Inflammatory macrophage treated with lipopolysaccharide for 1 hour (primary cell): ENCODE results near the gene VWA7.

Source experiments
- DNase-seq, 2 donors: peaks; one replicate each; pipeline ENCODE4 v3.0.0-alpha.2; 2020 to 2022

The VWA7 gene

GRCh38 chr6:31776485-31776988 lies 591 bp downstream of the VWA7 start:
- DNase-seq = no peak

GRCh38 chr6:31775633-31776484 lies 1.3 kb downstream of the VWA7 start:
- no peak for DNase-seq

- no peak for DNase-seq
These were observed 1.9 kb downstream of the VWA7 start for GRCh38 chr6:31775184-31775583.

GRCh38 chr6:31771992-31772358 lies 5.2 kb downstream of the VWA7 start:
- DNase-seq = no peak

GRCh38 chr6:31770860-31771259 lies 6.3 kb downstream of the VWA7 start:
- DNase-seq = no peak

- peak; percentile 66 to 93 for DNase-seq
These were observed 7.3 kb downstream of the VWA7 start for GRCh38 chr6:31769684-31770371.

- peak; percentile 69 to 83 for DNase-seq
These were observed 8.5 kb downstream of the VWA7 start for GRCh38 chr6:31768363-31769257.

GRCh38 chr6:31767096-31767645 lies 10.0 kb downstream of the VWA7 start:
- no peak for DNase-seq

GRCh38 chr6:31765910-31766794 lies 11.0 kb downstream of the VWA7 start:
- DNase-seq = no peak

GRCh38 chr6:31765559-31765909 lies 11.6 kb downstream of the VWA7 start:
- no peak for DNase-seq

GRCh38 chr6:31764198-31764597 lies 12.9 kb downstream of the VWA7 start:
- DNase-seq = no peak

GRCh38 chr6:31763619-31763940 lies 13.5 kb downstream of the VWA7 start:
- DNase-seq = no peak

GRCh38 chr6:31762878-31763618 lies 14.1 kb downstream of the VWA7 start:
- no peak for DNase-seq

- DNase-seq = no peak
These were observed 14.8 kb downstream of the VWA7 start, which contains the start of gene SAPCD1 for GRCh38 chr6:31762356-31762755. TSS of gene SAPCD1 (plus strand) at chr6:31762656. CDS start at chr6:31763055, 399 bp downstream.

GRCh38 chr6:31761343-31761742 lies 15.8 kb downstream of the VWA7 start:
- no peak for DNase-seq

GRCh38 chr6:31760790-31761189 lies 16.3 kb downstream of the VWA7 start:
- no peak for DNase-seq

- no peak for DNase-seq
These were observed 18.8 kb downstream of the VWA7 start for GRCh38 chr6:31758281-31758680.

GRCh38 chr6:31752739-31753319 lies 24.3 kb downstream of the VWA7 start:
- no peak for DNase-seq

GRCh38 chr6:31750411-31751022 lies 26.6 kb downstream of the VWA7 start:
- DNase-seq = no peak
